ENCODE data around the gene STOM.

DNA sequence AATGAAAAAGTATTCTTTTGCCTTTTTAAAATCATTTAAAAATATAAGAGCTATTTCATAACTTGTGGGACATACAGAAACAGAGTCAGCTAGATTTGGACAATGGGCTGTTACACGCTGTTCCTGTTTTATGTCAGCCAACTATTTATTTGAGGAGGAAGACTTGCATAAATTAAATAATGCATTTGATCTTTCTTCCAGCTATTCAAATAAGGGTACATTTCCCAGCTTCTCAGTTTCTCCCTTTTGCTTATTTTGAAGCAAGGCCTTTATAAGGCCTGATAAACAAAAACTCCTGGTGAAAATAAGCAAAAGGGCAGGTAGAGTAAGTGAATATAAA is 6.5 kb downstream of the STOM start:
- no peak for TF ChIP-seq CTCF (conservative IDR thresholded peaks at IDR 0.05; ENCODE audit: low read depth, low read length)
- TF ChIP-seq EZH2 (IDR thresholded peaks at IDR 0.05; ENCODE audit: borderline replicate concordance, low read depth, low read length, poor library complexity, severe bottlenecking), result no peak

Data from A673 (cell line).